Thyroid gland (tissue), 4 donors: ENCODE measurements around the gene TP53BP2.

Source experiments
- CTCF ChIP-seq, 6 experiments: fragments of 200-600 bp in 3 of 6; fragments of 450-650 bp in 3 of 6; sonication (generic) in 3 of 6; IDR thresholded peaks; one replicate each; pipeline ENCODE4 v1.5.1; 2016 to 2019; ENCODE audit warnings: antibody characterized with exemption in 6 of 6, mild to moderate bottlenecking in 2 of 6, inconsistent platforms in 1 of 6, moderate library complexity in 1 of 6
- POLR2A ChIP-seq, 2 donors: fragments of 450-650 bp; IDR thresholded peaks; one replicate each; pipeline ENCODE4 v1.6.1; 2017; ENCODE audit warnings: antibody characterized with exemption in 2 of 2, mild to moderate bottlenecking in 2 of 2, moderate library complexity in 1 of 2

DNA sequence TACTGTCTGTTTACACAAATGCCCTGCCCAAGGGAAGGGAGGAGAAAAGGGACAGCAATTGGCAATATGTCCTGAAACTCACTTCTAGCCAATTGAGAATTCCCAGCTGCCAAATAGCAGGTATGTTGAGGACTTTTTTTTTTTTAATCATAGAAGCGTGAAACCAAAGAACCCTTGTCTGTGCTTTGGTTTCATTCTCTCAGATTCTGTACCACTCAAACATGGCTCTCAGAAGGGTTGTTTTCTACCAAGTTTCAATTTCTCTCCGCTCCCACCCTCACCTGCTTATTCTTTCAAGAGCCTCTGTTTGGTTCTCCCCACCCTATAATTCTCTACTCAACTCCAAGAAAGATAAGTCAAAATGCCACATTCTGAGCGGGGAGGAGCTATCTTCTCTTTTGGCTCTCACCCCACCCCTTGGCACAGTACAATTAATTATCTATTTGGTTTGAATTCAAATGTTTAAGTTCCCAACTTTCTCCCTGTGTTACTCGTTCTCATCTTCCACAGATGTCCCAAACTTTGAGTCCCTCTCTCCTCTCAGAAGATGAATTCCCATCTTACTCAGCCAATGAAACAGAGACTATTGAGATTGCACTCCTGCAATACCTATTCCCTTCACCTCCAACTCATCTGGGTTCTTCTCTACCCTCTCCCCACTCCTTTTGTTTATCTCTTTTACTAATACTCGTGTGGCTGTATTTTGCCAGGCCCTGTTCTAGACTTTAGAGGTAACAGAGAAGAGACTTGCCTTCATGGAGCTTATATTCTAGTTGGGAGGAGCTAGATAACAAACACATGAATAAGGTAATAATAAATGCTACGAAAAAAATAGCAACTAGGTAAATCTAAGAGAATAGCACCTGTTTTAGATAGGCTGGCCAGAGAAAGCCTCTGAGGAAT, 3.9 kb upstream of the TP53BP2 start:
- no peak for TF ChIP-seq CTCF (IDR thresholded peaks at IDR 0.05)
- peak in 1 of 2 donors; percentile 58 for TF ChIP-seq POLR2A (IDR thresholded peaks at IDR 0.05)
